GM18873 (cell line): ENCODE data around the gene CENPE.
"Not testable (repeated sequence)": the region's sequence is repeated elsewhere in the genome, so short reads cannot be mapped to it uniquely, and the experiment has no call there.

Source experiments
- ATAC-seq: cut with Tn5 transposase; IDR thresholded peaks from one replicate; pipeline ENCODE4 v1.9.1; 2021; ENCODE audit warnings: mild to moderate bottlenecking, moderate library complexity, moderate number of reproducible peaks; ENCODE audit not compliant: unreplicated experiment, low FRiP score

Gene CENPE, protein sequence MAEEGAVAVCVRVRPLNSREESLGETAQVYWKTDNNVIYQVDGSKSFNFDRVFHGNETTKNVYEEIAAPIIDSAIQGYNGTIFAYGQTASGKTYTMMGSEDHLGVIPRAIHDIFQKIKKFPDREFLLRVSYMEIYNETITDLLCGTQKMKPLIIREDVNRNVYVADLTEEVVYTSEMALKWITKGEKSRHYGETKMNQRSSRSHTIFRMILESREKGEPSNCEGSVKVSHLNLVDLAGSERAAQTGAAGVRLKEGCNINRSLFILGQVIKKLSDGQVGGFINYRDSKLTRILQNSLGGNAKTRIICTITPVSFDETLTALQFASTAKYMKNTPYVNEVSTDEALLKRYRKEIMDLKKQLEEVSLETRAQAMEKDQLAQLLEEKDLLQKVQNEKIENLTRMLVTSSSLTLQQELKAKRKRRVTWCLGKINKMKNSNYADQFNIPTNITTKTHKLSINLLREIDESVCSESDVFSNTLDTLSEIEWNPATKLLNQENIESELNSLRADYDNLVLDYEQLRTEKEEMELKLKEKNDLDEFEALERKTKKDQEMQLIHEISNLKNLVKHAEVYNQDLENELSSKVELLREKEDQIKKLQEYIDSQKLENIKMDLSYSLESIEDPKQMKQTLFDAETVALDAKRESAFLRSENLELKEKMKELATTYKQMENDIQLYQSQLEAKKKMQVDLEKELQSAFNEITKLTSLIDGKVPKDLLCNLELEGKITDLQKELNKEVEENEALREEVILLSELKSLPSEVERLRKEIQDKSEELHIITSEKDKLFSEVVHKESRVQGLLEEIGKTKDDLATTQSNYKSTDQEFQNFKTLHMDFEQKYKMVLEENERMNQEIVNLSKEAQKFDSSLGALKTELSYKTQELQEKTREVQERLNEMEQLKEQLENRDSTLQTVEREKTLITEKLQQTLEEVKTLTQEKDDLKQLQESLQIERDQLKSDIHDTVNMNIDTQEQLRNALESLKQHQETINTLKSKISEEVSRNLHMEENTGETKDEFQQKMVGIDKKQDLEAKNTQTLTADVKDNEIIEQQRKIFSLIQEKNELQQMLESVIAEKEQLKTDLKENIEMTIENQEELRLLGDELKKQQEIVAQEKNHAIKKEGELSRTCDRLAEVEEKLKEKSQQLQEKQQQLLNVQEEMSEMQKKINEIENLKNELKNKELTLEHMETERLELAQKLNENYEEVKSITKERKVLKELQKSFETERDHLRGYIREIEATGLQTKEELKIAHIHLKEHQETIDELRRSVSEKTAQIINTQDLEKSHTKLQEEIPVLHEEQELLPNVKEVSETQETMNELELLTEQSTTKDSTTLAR (N-terminal part only)

DNA sequence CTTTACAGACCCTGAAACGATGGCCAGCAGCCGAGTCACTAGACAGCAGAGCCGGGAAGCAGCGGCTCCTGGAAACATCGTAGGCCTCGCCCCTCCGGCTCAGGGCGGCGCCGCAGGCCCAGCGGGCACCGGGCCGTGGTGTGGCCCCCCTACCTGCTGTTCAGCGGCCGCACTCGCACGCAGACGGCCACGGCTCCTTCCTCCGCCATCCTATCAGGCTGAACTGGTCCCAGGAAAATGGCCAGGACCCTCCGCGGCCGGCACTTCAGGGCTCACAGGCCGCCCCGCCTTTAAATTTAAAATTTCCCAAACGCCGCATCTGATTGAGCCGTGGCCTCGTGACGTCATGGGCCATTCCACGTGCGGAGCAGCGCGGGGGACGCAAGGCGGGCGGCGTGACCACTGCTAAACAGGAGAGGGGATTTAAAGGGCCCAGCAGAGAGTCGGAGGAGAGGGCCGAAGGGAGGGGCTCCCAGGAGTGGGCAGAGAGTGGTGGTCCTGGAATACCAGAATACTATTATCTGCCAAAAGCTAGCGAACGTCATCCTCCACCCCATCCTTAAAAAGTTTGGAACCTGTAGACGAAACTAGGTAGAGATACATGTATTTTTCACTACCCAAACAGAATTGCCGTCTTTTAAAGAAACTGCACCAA is at the start of gene CENPE:
CENPE (minus strand) TSS at position 233 of the 655 bp plus-strand sequence; CDS start at position 209, 24 bp downstream.
- peak; percentile 94 for ATAC-seq

DNA sequence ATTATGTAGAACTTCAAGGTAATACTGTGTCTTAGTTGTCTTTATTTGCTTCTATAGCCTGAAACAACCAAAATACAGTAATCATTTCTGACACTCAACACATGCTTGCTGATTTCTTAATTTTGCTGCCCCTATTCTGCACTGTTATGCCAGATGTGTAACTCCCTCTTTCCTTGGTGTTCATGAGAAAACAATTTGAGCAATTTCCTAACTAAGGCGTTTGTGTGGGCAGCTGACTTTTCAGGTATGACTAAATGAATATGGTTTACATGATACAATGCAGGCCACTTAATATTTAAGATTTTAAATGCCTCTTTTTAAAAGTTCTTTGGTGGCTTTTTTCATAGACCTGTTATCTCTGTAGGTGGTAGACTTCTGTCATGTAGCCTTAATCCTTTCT is 46.1 kb upstream of the CENPE start:
- ATAC-seq = no peak

DNA sequence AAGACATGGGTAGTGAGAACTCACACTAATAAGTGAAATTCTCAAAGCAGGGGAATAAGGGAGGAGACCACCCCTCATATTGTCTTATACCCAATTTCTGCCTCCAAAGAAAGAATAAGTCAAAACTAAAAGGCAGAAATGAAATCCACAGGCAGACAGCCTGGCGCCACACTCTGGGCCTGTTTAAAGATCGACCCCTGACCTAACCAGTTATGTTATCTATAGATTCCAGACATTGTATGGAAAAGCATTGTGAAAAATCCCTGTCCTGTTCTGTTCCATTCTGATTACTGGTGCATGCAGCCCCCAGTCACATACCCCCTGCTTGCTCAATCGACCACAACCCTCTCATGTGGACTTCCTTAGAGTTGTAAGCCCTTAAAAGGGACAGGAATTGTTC is 32.8 kb upstream of the CENPE start:
- ATAC-seq = not testable (repeated sequence)

DNA sequence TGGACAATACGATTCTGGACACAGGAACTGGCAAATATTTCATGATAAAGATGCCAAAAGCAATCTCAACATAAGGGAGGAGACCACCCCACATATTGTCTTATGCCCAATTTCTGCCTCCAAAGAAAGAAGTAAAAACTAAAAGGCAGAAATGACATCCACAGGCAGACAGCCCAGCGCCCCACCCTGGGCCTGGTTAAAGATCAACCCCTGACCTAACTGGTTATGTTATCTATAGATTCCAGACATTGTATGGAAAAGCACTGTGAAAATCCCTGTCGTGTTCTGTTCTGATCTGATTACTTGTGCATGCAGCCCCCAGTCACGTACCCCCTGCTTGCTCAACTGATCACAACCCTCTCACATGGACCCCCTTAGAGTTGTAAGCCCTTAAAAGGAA is 25.4 kb upstream of the CENPE start:
- ATAC-seq = not testable (repeated sequence)

DNA sequence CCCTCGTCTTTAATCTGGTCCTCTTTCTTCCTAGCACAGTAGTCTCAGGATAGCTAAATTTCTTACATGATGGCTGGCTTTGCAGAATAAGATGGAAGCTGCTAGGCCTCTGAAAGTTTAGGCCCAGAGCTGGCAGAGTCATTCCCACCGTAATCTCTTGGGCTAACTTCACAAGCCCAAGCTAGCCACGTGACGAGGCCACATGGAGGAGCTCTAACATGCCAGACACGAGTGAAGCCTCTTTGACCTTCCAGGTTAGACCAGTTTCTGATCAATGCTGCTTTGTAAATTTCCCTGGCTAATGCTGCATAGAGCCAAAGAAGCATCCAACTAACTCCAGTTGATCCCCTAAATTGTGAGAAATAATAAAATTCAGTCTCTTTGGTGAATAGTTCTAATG is 9.5 kb upstream of the CENPE start:
- no peak for ATAC-seq

DNA sequence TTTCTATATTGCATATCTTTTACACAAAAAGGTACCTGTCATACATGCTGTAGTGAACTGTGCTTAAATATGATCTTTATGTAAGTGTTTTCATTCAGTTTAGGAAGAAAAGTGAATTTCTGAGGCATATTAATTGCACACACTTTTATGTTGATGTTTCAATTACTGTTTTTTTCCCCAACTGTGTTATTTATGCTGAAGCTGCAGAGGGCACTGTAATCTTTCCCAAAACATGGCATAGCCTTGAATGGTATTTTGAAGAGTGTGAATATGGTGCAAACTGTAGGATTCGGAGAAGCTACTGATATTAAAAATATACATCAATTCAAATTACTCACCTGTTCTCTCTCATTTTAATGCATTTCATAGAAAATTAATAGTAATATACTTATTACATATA is 6.0 kb upstream of the CENPE start:
- ATAC-seq = no peak

DNA sequence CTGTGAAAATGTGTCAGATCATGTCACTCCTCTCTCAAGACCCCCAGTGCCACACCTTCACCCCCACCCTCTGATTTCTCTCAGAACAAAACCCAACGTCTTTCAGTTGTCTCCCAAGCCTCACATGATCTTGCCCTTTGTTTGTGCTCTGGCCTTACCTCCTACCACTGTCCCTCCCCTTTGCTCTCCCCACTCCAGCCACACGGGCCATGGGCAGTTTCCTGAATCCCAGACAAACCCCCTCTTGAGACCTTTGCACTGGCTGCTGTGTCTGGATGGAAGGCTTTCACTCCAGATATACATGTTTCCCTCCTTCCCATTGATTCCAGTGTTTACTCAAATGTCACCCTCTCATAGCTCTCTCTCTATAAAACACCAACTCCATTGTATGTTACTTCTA is 3.6 kb upstream of the CENPE start:
- no peak for ATAC-seq

DNA sequence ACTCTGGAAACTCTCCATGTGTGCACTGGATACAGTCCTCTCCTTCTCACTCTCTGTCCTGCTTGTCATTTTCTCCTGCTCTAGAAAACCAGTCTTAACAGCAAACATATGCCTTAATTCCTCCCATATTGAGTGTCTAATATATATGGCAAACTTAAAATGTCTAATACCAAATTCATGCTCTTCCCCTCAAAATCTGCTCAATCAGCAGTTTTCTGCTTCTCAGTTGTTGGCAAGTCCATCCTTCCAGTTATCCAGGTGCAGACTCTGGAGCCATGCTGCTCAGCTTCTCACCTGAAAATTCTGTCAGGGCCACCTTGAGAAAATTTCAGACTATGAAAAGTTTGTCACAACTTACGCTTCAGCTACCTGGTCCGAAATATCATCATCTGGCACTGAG is 3.1 kb upstream of the CENPE start:
- ATAC-seq = no peak

DNA sequence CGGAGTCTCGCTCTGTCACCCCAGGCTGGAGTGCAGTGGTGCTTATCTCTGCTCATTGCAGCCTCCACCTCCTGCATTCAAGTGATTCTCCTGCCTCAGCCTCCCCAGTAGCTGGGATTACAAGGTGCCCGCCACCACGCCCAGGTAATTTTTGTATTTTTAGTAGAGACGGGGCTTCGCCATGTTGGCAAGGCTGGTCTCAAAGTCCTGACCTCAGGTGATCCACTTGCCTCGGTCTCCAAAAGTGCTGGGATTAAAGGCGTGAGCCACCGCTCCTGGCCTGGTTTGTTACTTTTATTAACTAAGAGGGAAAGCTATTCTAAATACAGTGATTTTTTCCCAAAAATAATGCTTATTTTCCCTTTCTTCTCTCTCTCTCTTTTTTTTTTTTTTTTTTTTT is 866 bp upstream of the CENPE start:
- ATAC-seq = no peak

DNA sequence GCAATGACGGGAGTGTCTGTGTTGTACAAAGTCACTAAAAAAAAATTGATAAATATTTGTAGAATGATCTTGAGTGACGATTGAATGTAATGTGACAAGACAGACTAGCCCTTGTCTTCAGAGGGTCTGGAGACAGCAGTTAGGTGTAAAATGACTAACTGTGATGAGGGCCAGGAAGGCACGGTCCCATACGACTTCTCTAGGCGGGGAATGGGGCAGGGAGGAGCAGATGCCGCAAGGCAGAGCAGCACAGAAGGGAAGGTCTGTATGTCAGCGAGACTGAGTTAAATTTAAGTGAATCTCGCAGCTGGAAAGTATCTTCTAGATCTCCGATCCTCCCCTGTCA is 405 bp downstream of the CENPE start:
- peak; percentile 46 for ATAC-seq

DNA sequence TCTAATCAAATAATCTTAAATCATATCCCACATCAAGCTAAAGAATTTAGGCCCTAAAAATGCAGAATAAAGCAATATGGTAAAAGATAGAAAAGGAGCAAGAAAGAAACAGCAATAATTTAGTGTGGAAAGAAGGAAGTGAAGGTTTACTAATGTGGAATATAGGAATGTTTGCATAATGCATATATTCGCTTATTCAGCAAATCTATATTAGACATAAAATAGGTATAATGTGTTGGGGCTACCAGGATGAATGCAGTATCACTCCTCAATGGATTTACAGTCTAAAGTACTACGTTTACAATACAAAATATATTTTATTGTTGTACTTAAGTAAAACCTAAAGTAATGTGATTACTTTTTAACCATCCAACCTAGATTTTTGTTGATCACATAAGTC is 4.7 kb downstream of the CENPE start:
- no peak for ATAC-seq

DNA sequence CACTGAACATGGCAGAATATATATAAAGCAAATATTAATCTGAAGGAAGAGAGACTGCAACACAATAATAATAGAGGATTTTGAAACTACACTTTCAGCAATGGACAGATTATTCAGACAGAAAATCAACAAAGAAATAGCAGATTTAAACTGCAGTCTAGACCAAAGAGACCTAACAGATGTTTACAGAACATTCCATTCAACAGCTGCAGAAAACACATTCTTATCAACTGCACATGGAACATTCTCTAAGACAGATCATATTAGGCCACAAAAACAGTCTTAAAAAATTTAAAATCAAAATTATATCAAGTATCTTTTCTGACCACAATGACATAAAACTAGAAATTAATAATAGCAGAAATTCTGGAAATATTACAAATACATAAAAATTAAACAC is 27.1 kb downstream of the CENPE start:
- no peak for ATAC-seq

DNA sequence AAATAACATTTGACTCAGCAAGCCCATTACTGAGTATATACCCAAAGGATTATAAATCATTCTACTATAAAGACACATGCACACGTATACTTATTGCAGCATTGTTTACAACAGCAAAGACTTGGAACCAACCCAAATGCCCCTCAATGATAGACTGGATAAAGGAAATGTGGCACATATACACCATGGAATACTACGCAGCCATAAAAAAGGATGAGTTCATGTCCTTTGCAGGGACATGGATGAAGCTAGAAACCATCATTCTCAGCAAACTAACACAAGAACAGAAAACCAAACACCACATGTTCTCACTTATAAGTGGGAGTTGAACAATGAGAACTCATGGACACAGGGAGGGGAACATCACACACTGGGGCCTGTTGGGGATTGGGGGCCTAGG is 28.4 kb downstream of the CENPE start:
- ATAC-seq = not testable (repeated sequence)

DNA sequence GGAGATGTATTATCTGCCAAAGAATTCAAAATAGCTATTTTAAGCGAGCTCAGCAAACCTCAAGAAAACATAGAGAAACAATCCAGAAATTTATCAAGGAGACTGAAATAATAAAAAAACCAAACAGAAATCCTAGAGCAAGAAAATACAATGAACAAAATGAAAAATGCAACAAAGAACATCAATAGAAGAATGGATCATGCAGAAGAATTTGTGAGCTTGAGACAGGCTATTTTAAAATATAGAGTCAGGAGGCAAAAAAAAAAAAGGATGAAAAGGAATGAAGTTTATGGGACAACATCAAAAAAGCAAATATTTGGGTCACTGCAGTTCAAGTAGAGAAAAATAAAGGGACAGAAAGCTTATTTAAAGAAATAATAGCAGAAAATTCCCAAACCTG is 29.1 kb downstream of the CENPE start:
- no peak for ATAC-seq

DNA sequence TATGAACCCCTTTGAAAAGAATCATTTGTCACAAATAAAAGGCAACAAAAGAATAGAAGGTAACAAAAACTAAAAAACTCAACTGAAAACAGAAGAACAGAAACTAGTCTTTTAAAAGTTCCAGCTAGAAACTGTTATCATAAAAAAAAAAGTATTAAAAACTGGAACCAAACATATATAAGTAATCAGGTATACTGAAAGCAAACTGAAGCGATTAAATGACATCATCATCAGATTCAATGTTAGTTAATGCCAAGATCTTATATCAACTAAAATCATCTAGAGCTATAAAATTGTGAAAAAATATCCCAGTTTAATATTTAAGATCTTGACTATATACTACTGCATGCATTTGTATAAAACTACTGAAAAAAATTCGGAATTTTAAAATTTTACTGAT is 36.0 kb downstream of the CENPE start:
- no peak for ATAC-seq

DNA sequence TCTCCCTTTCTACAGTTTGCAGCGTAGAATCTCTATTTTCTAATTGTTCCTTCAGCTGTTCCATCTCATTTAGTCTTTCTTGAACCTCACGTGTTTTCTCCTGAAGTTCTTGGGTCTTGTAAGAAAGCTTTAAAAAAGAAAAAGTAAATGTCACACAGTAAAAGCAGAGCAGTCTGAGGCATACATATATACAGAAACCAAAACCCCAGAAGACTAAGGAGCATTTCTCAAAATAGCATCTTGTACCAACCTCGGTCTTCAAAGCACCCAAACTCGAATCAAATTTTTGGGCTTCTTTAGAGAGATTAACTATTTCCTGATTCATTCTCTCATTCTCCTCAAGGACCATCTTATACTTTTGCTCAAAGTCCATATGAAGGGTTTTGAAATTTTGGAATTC is 39.4 kb downstream of the CENPE start:
- no peak for ATAC-seq

DNA sequence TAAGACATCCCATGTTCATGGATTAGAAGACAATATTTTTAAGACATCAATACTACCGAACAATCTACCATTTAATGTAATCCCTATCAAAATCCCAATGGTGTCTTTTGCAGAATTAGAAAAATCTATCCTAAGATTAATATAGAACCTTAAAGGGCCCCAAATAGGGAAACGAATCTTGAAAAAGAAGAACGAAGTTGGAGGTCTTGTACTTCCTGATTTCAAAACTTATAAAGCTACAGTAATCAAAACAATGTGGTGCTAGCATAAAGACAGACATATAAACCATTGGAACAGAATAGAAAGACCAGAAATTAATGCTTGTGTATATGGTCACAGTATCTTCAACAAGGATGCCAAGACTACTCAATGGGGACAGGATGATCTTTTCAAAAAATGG is 42.0 kb downstream of the CENPE start:
- ATAC-seq = no peak

DNA sequence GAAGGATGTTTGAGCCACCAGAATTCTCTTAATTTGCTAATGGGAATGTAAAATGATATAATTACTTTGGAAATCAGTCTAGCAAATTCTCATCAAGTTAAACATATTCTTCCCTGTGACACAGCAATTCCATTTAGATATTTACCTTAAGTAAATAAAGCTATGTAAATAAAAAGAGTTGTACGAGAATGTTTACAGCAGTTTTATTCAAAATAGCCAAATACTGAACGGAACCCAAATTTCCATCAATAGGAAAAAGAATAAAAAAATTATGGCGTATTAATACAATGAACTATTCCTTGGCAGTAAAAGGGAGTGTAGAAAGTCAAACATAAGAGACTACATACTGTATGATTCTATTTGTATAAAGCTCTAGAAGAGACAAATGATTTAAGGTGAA is 45.8 kb downstream of the CENPE start:
- no peak for ATAC-seq

DNA sequence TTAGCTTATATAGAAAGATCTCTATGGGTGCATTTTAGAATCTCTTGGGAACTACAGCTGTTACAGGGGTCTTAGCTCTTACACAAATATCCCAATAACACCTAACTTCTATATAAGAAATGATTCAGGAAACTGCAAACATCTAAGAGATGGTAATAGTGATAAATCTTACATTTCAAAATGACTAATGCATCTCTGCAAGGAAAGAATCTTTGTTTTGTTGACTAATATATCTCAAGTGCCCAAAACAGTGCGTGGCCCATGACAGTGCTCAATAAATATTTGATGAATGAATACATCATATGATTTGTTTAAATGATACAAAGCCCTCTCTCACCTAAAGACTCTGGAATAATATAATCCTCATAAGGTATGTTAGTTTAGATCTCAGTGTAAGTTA is 47.5 kb downstream of the CENPE start:
- no peak for ATAC-seq

DNA sequence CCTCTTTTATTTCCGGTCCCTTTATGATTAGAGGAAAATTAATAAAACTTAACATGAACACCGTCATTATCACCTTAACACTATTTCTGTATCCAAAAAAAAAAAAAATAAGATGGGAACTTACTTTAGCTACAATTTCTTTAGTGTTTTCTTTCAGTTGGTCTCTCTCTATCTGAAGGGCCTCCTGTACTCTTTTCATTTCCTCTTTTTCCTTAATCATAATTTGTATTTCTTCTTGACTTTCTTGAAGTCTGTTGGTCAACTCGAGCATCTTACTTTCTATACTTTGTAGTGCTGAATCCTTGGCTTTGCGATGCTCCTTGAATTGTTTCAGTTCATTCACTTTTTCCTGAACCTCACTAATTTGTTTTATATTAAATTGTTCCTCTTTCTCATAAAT is 53.2 kb downstream of the CENPE start:
- ATAC-seq = no peak
